Activated naive CD4-positive, alpha-beta T cell treated with anti-CD3 and anti-CD28 coated beads, Interleukin-2, amount 50 U/mL, for 72 hours (primary cell): ENCODE measurements around the gene PLEKHG7. TPM values are rescaled to one million over a fixed set of nuclear protein-coding genes. Genes with fewer than 3 reads are reported as not detected.

Source experiments
- ATAC-seq, 2 donors: fragments of 150-1000 bp; cut with Tn5 transposase; 2 replicates each; pipeline ENCODE4 v1.10.0; 2021; ENCODE audit warnings: mild to moderate bottlenecking in 2 of 2, moderate library complexity in 2 of 2
- DNase-seq, 2 donors: peaks; one replicate each; pipeline ENCODE4 v3.0.0; 2021 to 2022; ENCODE audit warnings: low spot score in 2 of 2
- H3K27ac Mint-ChIP-seq, 2 donors: one replicate each; pipeline ENCODE4 v1.8.0; 2022; ENCODE audit warnings: mild to moderate bottlenecking in 2 of 2, mixed read lengths in 2 of 2
- H3K36me3 Mint-ChIP-seq, 2 donors: one replicate each; pipeline ENCODE4 v1.8.0; 2022; ENCODE audit warnings: mixed read lengths in 2 of 2
- H3K9me3 Mint-ChIP-seq, 2 donors: one replicate each; pipeline ENCODE4 v1.8.0; 2022; ENCODE audit warnings: mixed read lengths in 2 of 2
- total RNA-seq, 2 donors: library from RNA; stranded (reverse); gene quantifications; one replicate each; pipeline ENCODE4 v1.2.3, GENCODE V29; 2022

Gene PLEKHG7
- total RNA-seq, 2 donors from 2014 or later = not detected

DNA sequence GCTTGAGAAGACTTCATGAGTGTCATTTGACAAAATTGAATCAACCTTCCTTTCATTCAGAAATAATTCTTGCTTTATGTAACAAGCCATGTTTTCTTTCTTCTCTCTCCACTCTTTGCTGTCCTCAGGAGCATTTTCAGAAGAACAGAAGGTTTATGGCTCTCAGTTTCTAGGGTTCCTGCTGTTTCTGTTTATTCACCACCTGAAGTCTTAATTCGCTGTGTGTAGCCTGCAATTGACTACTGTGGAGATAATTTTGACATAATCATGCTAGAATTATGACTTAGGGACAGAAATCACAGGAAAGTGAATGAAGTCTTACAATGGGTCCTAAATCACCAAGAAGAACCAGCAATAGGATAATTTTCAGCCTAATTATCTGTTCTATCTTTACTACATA, 7.2 kb upstream of the PLEKHG7 start:
- DNase-seq = no peak
- H3K36me3 Mint-ChIP-seq = peaks cover 14 to 16% of the 10 kb centered on the region in 2 donors
- ATAC-seq = no peak
- peaks cover 12 to 14% of the 10 kb centered on the region in 2 donors for H3K9me3 Mint-ChIP-seq
- no peak overlapping the region for H3K27ac Mint-ChIP-seq

- DNase-seq = no peak
- peaks cover 12 to 14% of the 10 kb centered on the region in 2 donors for H3K9me3 Mint-ChIP-seq
- no peak overlapping the region for H3K27ac Mint-ChIP-seq
- peaks cover 14 to 16% of the 10 kb centered on the region in 2 donors for H3K36me3 Mint-ChIP-seq
- no peak for ATAC-seq
Measured at GRCh38 chr12:92696216-92696615, 6.6 kb upstream of the PLEKHG7 start.

DNA sequence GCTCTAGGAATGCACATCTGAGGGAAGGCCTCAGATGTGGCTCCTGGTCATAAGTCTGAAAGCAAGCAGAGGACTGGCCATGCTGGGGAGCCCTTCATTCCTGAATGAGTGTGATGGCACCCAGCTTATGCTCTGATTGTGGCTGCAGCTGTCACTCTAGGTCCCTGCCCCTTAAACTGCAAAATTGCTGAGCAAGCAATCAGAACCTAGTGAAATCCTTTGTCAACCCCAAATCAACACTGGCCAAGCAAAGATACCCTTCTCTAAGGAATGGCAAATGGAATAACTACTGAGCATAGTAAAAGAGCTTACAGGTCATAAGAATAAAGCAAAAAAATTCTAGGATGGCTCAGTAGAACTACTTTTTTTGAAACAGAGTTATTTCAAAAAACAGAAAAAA, 4.3 kb upstream of the PLEKHG7 start:
- Mint-ChIP-seq H3K9me3 (peaks cover 12 to 14% of the 10 kb centered on the region in 2 donors), H3K36me3 (peaks cover 14 to 16% of the 10 kb centered on the region in 2 donors), H3K27ac (no peak overlapping the region)
- ATAC-seq (no peak), DNase-seq (no peak)

DNA sequence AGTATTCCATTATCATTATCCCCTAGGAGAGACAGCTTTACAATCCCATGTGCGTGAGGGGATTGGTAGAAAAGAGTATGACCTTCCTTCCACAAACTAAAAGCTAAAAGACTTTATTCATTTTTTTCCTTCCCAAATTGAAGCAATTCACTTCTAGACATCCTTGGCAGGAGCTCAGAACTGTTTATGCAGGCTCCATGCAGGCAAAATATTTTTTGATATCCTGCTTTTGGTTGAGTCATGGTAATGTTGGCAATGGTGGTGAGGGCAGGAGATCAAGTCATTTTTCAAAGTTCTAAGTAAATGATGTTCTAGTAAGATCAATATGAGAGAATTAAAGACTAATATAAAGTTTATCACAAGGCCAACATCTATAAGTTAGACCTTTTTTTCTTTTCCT, 1.3 kb upstream of the PLEKHG7 start:
- ATAC-seq (no peak), DNase-seq (no peak)
- H3K36me3 Mint-ChIP-seq = peaks cover 14 to 16% of the 10 kb centered on the region in 2 donors
- peaks cover 8 to 12% of the 10 kb centered on the region in 2 donors for H3K9me3 Mint-ChIP-seq
- H3K27ac Mint-ChIP-seq = no peak overlapping the region

DNA sequence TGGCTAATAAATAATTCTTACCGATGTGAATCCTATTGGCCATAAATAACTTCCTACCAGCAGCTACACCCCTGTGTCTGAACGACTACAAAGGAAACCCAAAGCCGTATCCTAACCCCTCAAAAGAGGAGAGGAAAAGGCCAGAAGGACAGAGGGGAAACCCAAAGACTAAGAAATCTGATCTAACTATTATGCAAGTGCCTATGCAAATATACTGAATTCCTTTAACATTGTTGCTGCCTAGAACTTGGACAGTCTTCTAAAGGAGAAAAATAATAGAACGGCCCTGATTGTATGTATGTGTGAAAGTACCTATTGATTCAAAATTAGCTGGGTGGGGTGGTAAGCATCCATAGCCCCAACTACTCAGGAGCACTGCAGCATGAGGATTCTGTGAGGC, 997 bp downstream of the PLEKHG7 start:
- ATAC-seq (no peak), DNase-seq (no peak)
- Mint-ChIP-seq H3K36me3 (no peaks in the 10 kb centered on the region), H3K9me3 (peaks cover 0 to 4% of the 10 kb centered on the region in 2 donors), H3K27ac (no peak overlapping the region)

DNA sequence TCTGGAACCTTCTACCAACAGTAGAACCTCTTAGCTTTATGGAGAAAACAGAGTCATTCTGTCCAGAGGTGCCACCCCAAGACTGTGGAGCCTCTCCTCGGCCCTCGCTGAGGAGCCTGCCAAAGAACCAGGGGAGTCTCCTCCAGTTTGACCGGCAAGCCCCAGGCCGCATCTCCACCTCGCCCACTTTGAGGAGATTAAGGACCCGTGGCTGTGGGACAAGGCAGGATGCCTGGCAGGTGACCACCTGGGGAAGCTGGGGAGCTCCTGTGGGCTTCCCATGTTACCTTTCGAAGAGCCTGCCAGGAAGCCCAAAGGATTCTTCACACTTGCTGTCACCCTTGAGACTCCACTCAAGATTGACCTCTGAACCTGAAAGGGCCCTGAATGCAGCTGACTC, 3.8 kb downstream of the PLEKHG7 start:
- no peak for ATAC-seq
- Mint-ChIP-seq H3K27ac (no peak overlapping the region), H3K9me3 (peaks cover 0 to 8% of the 10 kb centered on the region in 2 donors), H3K36me3 (no peaks in the 10 kb centered on the region)
- no peak for DNase-seq

GRCh38 chr12:92707926-92708325, 5.1 kb downstream of the PLEKHG7 start:
- DNase-seq (no peak), ATAC-seq (no peak)
- Mint-ChIP-seq H3K36me3 (no peaks in the 10 kb centered on the region), H3K27ac (no peak overlapping the region), H3K9me3 (peaks cover 0 to 8% of the 10 kb centered on the region in 2 donors)

GRCh38 chr12:92715625-92716024, 12.8 kb downstream of the PLEKHG7 start:
- Mint-ChIP-seq H3K27ac (no peak overlapping the region), H3K9me3 (peaks cover 6 to 12% of the 10 kb centered on the region in 2 donors), H3K36me3 (no peaks in the 10 kb centered on the region)
- ATAC-seq (no peak), DNase-seq (no peak)

DNA sequence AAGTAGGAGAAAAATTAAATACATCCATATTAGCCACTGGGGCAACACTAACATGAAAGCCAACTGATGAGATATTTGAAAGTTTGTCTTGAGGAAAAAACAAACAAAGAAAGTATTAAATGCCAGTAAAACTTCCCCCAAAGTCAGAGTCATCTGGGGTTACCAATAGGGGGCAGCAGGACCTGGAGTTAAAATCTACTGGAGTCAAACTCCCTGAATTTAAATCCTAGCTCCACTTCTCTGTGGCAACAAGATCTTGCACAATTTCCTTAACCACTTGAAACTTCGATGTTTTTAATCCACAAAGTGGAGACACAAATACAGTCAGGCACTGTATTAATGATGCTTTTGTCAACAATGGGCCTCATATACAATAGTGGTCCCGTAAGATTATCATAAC, 14.4 kb downstream of the PLEKHG7 start:
- DNase-seq (no peak), ATAC-seq (no peak)
- Mint-ChIP-seq H3K9me3 (peaks cover 6 to 8% of the 10 kb centered on the region in 2 donors), H3K36me3 (no peaks in the 10 kb centered on the region), H3K27ac (no peak overlapping the region)

DNA sequence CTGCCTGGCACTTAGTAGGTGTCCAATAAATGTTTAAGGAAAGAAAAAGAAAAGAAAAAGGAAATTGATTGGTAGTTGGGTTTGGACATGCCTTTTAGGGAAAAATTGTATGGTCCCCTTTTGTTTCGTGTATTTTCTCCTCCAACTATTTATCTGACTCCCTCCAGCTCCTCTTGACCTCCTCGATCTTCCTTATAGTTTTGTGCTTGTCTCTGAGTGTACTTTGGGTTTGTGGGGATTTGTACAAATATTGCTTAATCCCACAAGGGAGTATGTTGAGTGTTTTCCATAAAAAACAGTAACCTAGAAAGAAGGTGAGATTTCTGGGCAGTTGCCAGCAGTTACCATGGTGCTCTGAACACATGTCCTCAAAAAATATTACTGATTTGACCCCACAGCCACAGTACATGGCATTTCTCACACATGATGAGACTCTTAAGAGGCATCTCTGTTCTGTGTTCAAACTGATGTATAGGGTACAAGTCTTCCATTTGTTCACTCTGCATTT, 15.7 kb downstream of the PLEKHG7 start:
- H3K27ac Mint-ChIP-seq = no peak overlapping the region
- DNase-seq (no peak), ATAC-seq (no peak)
- H3K36me3 Mint-ChIP-seq = no peaks in the 10 kb centered on the region
- H3K9me3 Mint-ChIP-seq = peaks cover 3 to 5% of the 10 kb centered on the region in 2 donors

DNA sequence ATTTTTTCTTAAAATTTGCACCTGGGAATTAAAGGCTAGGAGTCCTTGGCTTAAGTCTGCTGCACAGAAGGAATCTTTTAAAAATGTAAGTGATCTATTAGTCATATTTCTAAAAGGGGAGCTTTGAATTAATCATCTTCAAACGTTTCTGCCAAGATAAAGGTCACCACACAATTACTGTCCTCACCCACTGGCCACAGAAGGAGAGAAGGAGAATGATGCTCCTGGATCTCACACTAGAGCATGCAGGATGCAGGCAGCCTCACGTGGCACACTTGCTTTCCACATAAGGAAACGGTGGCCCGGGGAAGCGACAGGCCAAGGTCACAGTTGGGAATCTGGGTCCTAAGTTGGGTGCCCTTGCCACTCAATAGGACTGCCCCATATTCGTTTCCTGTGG, 16.9 kb downstream of the PLEKHG7 start:
- DNase-seq (no peak), ATAC-seq (no peak)
- H3K36me3 Mint-ChIP-seq = peaks cover 3% of the 10 kb centered on the region in 2 donors
- H3K27ac Mint-ChIP-seq = no peak overlapping the region
- H3K9me3 Mint-ChIP-seq = peaks cover 3 to 4% of the 10 kb centered on the region in 2 donors

DNA sequence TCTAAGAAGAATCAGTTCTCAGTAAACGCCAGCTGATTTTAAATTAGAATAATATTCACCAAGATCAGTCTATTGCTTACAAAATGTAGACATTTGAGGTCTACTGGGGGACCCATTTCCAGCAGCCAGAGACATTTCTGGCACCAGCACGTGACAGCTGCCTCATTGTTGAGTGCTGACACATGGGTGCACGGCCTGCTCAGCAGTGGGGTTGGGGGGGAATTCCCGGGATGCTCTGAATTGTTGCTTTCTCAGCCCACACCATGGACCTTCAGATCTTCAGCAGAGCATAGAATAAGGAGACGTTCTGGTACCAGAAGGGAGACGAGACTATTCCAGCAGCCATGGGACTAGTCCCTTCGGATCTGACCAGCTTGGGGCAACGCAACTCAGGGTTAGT, 18.3 kb downstream of the PLEKHG7 start:
- peaks cover 9 to 10% of the 10 kb centered on the region in 2 donors for H3K36me3 Mint-ChIP-seq
- ATAC-seq = no peak
- H3K9me3 Mint-ChIP-seq = peaks cover 10 to 11% of the 10 kb centered on the region in 2 donors
- H3K27ac Mint-ChIP-seq = no peak overlapping the region
- DNase-seq = no peak

- H3K9me3 Mint-ChIP-seq = peaks cover 10 to 11% of the 10 kb centered on the region in 2 donors
- DNase-seq (no peak), ATAC-seq (no peak)
- H3K36me3 Mint-ChIP-seq = peaks cover 9 to 10% of the 10 kb centered on the region in 2 donors
- H3K27ac Mint-ChIP-seq = no peak overlapping the region
Measured at GRCh38 chr12:92721656-92722055, 18.9 kb downstream of the PLEKHG7 start.

DNA sequence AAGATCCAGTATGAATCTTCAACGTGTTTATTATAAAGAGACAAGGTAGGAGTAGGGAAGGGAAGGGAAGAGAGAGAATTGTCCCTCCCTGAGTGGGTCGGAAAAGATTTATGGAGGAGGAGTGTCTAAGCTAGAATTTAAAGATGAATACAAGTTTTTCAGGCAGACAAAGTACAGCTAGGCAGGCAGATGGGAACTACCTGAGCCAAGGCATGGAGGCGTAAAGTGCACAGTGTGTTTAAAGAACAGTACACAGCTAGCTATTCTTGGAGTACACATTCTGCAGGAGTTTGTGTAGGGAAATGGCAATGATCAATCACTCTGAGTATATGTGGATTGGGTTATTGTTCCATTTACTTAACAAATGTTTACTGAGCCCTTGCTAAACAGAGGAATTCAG, 20.1 kb downstream of the PLEKHG7 start:
- no peak for DNase-seq
- peaks cover 10 to 11% of the 10 kb centered on the region in 2 donors for H3K9me3 Mint-ChIP-seq
- peaks cover 9 to 10% of the 10 kb centered on the region in 2 donors for H3K36me3 Mint-ChIP-seq
- no peak overlapping the region for H3K27ac Mint-ChIP-seq
- ATAC-seq = no peak

GRCh38 chr12:92726850-92727249, 24.1 kb downstream of the PLEKHG7 start:
- ATAC-seq = peak in 1 of 2 donors; percentile 26
- peaks cover 9 to 10% of the 10 kb centered on the region in 2 donors for H3K36me3 Mint-ChIP-seq
- peaks cover 10 to 11% of the 10 kb centered on the region in 2 donors for H3K9me3 Mint-ChIP-seq
- no peak overlapping the region for H3K27ac Mint-ChIP-seq
- DNase-seq = no peak

- Mint-ChIP-seq H3K27ac (no peak overlapping the region), H3K36me3 (peaks cover 4 to 5% of the 10 kb centered on the region in 2 donors), H3K9me3 (peaks cover 5 to 6% of the 10 kb centered on the region in 2 donors)
- DNase-seq (no peak), ATAC-seq (no peak)
Measured at GRCh38 chr12:92729773-92730305, 27.1 kb downstream of the PLEKHG7 start.

DNA sequence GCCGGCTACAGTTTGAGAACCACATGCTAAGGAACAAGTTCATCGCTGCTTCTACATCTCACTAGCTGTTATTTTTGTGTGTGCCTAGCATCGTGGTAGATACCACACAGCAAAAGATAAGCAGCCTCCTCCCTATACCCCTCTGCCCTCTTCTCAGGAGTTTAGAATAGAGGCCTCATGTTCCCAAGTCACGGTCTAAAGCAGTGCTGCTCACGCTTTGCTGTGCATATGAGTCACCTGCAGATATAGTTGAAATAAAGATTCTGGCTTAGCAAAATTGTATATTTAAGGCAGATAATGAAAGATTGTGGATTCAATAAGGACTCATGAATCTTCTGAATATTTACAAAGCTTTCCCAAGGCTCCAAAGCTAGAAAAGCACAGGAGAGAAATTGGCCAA, 28.0 kb downstream of the PLEKHG7 start:
- Mint-ChIP-seq H3K9me3 (no peaks in the 10 kb centered on the region), H3K27ac (no peak overlapping the region), H3K36me3 (no peaks in the 10 kb centered on the region)
- no peak for DNase-seq
- ATAC-seq = no peak

DNA sequence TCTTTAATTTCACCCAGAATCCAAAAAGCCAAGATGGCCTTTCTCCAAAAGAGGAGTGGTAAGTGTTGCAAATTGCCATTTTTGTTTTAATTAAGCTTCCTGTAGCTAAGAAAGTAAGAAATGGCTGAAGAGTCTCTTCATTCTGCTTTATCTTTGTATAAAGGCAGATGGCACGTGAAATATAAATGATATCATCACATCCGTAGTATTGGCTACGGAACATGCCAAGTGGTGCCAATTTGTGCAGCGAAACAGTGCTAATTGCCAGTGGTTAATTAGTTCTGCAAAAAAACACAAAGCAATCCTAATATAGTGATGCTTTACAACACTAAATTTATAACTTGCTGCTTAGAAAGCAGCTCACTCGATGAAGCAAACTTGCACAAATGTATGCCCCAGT, 29.4 kb downstream of the PLEKHG7 start:
- no peaks in the 10 kb centered on the region for H3K9me3 Mint-ChIP-seq
- no peak for DNase-seq
- H3K27ac Mint-ChIP-seq = no peak overlapping the region
- ATAC-seq = no peak
- no peaks in the 10 kb centered on the region for H3K36me3 Mint-ChIP-seq
